ENCODE data around the gene TCAF1. TPM values are rescaled to one million over a fixed set of nuclear protein-coding genes. Genes with fewer than 3 reads are reported as not detected.
A peak's percentile ranks its signal among the peaks of the same experiment; 100 is the strongest.

Gene TCAF1, protein sequence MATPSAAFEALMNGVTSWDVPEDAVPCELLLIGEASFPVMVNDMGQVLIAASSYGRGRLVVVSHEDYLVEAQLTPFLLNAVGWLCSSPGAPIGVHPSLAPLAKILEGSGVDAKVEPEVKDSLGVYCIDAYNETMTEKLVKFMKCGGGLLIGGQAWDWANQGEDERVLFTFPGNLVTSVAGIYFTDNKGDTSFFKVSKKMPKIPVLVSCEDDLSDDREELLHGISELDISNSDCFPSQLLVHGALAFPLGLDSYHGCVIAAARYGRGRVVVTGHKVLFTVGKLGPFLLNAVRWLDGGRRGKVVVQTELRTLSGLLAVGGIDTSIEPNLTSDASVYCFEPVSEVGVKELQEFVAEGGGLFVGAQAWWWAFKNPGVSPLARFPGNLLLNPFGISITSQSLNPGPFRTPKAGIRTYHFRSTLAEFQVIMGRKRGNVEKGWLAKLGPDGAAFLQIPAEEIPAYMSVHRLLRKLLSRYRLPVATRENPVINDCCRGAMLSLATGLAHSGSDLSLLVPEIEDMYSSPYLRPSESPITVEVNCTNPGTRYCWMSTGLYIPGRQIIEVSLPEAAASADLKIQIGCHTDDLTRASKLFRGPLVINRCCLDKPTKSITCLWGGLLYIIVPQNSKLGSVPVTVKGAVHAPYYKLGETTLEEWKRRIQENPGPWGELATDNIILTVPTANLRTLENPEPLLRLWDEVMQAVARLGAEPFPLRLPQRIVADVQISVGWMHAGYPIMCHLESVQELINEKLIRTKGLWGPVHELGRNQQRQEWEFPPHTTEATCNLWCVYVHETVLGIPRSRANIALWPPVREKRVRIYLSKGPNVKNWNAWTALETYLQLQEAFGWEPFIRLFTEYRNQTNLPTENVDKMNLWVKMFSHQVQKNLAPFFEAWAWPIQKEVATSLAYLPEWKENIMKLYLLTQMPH
- 268 TPM for total RNA-seq (ENCODE audit: unreplicated experiment)
- long read RNA-seq, full-length matches to known transcripts, result 4 of 35 reads
- long read RNA-seq, partial matches to known transcripts, result 3 of 35 reads
- long read RNA-seq, other reads (novel, unspliced or antisense), result 28 of 35 reads

DNA sequence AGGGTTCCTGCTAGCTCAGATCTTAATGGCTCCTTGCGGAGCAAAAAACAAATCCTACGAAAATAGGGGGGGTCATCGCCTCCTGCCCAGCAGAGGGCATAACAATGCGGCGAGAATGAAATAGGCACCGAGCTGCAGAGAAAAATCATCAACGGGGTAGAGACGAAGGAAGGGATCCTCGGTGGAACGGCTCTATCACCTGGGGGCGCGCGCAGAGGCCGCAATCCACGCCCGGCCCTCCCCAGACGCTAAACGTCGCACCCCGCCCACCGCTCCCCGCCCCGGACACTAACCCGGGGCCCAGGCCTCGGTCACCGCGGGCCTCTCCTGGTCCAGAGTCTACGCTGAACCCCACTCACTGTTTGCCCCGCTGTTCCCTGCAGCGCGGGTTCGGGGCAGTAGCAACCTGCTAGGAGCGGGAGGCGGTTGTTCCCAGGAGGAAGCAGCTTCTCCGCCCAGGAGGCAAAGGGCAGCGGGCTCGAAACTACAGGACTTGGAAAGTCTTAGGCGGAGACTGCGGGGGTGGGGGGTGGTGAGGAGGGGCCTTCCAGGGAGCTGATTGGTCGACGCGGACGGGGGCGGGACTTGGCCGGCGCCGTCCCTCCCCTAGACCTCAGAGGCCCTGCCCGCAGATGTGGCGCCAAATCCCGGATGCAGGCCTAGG lies at the start of gene TCAF1:
Gene TCAF1, minus strand, starts transcription at position 509 of the 664 bp plus-strand sequence. CDS start 25,568 bp downstream, outside the sequence.
- H3K4me1 Mint-ChIP-seq (ENCODE audit: low read depth, unreplicated experiment), result peaks cover 20% of the 10 kb centered on the region
- peak within 1 kb of the TSS; percentile 98 for H3K4me3 Mint-ChIP-seq (ENCODE audit: unreplicated experiment)
- DNase-seq, result peak; percentile 94
- TF ChIP-seq, protein P1, sequence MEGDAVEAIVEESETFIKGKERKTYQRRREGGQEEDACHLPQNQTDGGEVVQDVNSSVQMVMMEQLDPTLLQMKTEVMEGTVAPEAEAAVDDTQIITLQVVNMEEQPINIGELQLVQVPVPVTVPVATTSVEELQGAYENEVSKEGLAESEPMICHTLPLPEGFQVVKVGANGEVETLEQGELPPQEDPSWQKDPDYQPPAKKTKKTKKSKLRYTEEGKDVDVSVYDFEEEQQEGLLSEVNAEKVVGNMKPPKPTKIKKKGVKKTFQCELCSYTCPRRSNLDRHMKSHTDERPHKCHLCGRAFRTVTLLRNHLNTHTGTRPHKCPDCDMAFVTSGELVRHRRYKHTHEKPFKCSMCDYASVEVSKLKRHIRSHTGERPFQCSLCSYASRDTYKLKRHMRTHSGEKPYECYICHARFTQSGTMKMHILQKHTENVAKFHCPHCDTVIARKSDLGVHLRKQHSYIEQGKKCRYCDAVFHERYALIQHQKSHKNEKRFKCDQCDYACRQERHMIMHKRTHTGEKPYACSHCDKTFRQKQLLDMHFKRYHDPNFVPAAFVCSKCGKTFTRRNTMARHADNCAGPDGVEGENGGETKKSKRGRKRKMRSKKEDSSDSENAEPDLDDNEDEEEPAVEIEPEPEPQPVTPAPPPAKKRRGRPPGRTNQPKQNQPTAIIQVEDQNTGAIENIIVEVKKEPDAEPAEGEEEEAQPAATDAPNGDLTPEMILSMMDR (IDR thresholded peaks at IDR 0.05; ENCODE audit: partially characterized antibody, unreplicated experiment), result peak; percentile 32
- H3K36me3 Mint-ChIP-seq (ENCODE audit: unreplicated experiment), result no peaks in the 10 kb centered on the region
- peak within 1 kb of the TSS; percentile 94 for H3K27ac Mint-ChIP-seq (ENCODE audit: unreplicated experiment)
- peaks cover 5% of the 10 kb centered on the region for H3K9me3 Mint-ChIP-seq (ENCODE audit: unreplicated experiment)
- H3K27me3 Mint-ChIP-seq (ENCODE audit: unreplicated experiment), result no peaks in the 10 kb centered on the region

DNA sequence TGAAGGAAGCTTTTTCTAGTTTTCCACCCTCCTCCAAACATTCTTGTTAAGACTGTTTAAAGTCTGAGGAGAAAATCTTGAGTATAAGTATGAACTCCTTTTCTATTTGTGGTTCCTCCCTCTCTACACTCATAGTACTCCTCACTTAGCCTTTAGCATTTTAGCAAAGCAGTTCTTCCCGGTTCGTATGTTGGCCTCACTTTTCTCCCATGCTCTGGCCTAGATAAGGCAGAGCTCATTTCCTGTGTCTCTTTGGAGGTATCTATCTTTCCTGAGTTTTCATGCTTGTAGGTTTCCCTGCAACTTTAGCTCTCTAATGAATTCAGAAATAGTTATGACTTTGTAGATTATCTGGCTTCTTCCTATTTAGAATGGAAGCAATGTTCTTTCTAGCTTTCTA lies 46.8 kb upstream of the TCAF1 start:
- H3K27me3 Mint-ChIP-seq (ENCODE audit: unreplicated experiment), result peaks cover 2% of the 10 kb centered on the region
- H3K4me3 Mint-ChIP-seq (ENCODE audit: unreplicated experiment), result no peak overlapping the region
- DNase-seq, result no peak
- no peaks in the 10 kb centered on the region for H3K4me1 Mint-ChIP-seq (ENCODE audit: low read depth, unreplicated experiment)
- H3K36me3 Mint-ChIP-seq (ENCODE audit: unreplicated experiment), result peaks cover 9% of the 10 kb centered on the region
- no peaks in the 10 kb centered on the region for H3K9me3 Mint-ChIP-seq (ENCODE audit: unreplicated experiment)
- H3K27ac Mint-ChIP-seq (ENCODE audit: unreplicated experiment), result no peak overlapping the region
- TF ChIP-seq, protein P1 (IDR thresholded peaks at IDR 0.05; ENCODE audit: partially characterized antibody, unreplicated experiment), result no peak

DNA sequence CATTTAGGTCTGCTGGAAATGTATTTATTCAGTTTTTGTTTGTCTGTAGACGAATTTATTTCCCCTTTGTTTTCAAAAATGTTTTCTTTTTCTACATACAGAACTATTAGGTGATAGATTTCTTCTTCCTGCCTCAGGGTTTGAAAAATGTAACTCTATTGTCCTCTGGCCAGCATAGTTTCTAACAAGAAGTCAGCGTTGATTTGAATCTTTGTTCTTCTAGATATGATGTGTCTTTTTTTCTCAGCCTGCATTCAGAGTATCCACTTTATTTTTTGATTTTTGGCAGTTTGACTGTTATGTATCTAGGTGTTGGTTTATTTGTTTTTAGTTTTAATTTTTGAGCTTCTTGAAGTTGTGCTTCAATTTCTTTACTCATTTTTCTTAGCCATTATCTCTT lies 45.1 kb upstream of the TCAF1 start:
- TF ChIP-seq, protein P1 (IDR thresholded peaks at IDR 0.05; ENCODE audit: partially characterized antibody, unreplicated experiment), result no peak
- H3K9me3 Mint-ChIP-seq (ENCODE audit: unreplicated experiment), result no peaks in the 10 kb centered on the region
- H3K4me1 Mint-ChIP-seq (ENCODE audit: low read depth, unreplicated experiment), result no peaks in the 10 kb centered on the region
- H3K27me3 Mint-ChIP-seq (ENCODE audit: unreplicated experiment), result peaks cover 2% of the 10 kb centered on the region
- H3K4me3 Mint-ChIP-seq (ENCODE audit: unreplicated experiment), result no peak overlapping the region
- DNase-seq, result no peak
- peaks cover 9% of the 10 kb centered on the region for H3K36me3 Mint-ChIP-seq (ENCODE audit: unreplicated experiment)
- H3K27ac Mint-ChIP-seq (ENCODE audit: unreplicated experiment), result no peak overlapping the region

DNA sequence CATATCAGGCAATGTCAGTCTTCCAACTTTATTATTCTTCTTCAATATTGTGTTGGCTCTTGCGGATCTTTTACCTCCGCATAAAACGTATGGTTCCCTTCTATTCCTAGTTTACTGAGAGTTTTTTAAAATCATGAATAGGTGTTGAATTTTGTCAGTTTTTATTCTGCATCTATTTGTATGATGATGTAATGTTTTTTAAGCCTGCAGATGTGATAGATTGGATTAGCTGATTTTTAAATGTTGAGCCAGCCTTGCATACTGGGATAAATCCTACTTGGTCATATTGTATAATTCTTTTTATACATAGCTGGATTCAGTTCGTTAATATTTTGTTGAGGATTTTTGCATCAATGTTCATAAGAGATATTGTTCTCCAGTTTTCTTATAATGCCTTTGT lies 43.4 kb upstream of the TCAF1 start:
- H3K27me3 Mint-ChIP-seq (ENCODE audit: unreplicated experiment), result peaks cover 2% of the 10 kb centered on the region
- TF ChIP-seq, protein P1 (IDR thresholded peaks at IDR 0.05; ENCODE audit: partially characterized antibody, unreplicated experiment), result no peak
- H3K4me1 Mint-ChIP-seq (ENCODE audit: low read depth, unreplicated experiment), result no peaks in the 10 kb centered on the region
- H3K36me3 Mint-ChIP-seq (ENCODE audit: unreplicated experiment), result peaks cover 9% of the 10 kb centered on the region
- no peak for DNase-seq
- H3K9me3 Mint-ChIP-seq (ENCODE audit: unreplicated experiment), result no peaks in the 10 kb centered on the region
- H3K4me3 Mint-ChIP-seq (ENCODE audit: unreplicated experiment), result no peak overlapping the region
- H3K27ac Mint-ChIP-seq (ENCODE audit: unreplicated experiment), result no peak overlapping the region
